Skeletal muscle satellite cell (primary cell): ENCODE data around the gene CSF2.
"Not testable (repeated sequence)": the region's sequence is repeated elsewhere in the genome, so short reads cannot be mapped to it uniquely, and the experiment has no call there.

Experiments used
- H3K27me3 ChIP-seq: 2 replicates; pipeline ENCODE4 v1.7.0; 2013; ENCODE audit warnings: low read length; ENCODE audit not compliant: control insufficient read depth, insufficient read depth
- H3K36me3 ChIP-seq: 2 replicates; pipeline ENCODE4 v1.7.0; 2013; ENCODE audit warnings: mild to moderate bottlenecking, control low read depth, low read length; ENCODE audit not compliant: insufficient read depth
- H3K4me1 ChIP-seq: 2 replicates; pipeline ENCODE4 v1.7.0; 2013; ENCODE audit warnings: low read length; ENCODE audit not compliant: control insufficient read depth, insufficient read depth
- H3K4me2 ChIP-seq: 2 replicates; pipeline ENCODE4 v1.7.0; 2013; ENCODE audit warnings: mild to moderate bottlenecking, low read length
- H3K4me3 ChIP-seq: 2 replicates; pipeline ENCODE4 v1.7.0; 2013; ENCODE audit warnings: low read length
- H3K9ac ChIP-seq: 2 replicates; pipeline ENCODE4 v1.7.0; 2013; ENCODE audit warnings: mild to moderate bottlenecking, low read depth, low read length, moderate library complexity
- H3K9me3 ChIP-seq: replicated peaks from 2 replicates; pipeline ENCODE4 v1.7.0; 2013; ENCODE audit warnings: mild to moderate bottlenecking, control low read depth, low read length

The CSF2 gene

GRCh38 chr5:132105688-132106087 is 32.1 kb downstream of the CSF2 start:
- H3K9ac ChIP-seq: no peak overlapping the region
- no peak overlapping the region for H3K4me2 ChIP-seq
- no peaks in the 10 kb centered on the region for H3K27me3 ChIP-seq
- H3K4me3 ChIP-seq: no peak overlapping the region
- H3K4me1 ChIP-seq: peaks cover 30% of the 10 kb centered on the region
- no peaks in the 10 kb centered on the region for H3K36me3 ChIP-seq
- no peaks in the 10 kb centered on the region for H3K9me3 ChIP-seq

GRCh38 chr5:132108495-132108894 is 34.9 kb downstream of the CSF2 start:
- not testable (repeated sequence) for H3K27me3 ChIP-seq, H3K36me3 ChIP-seq, H3K4me2 ChIP-seq, H3K9me3 ChIP-seq, H3K9ac ChIP-seq, H3K4me3 ChIP-seq
- peaks cover 23% of the 10 kb centered on the region for H3K4me1 ChIP-seq

- not testable (repeated sequence) for H3K4me2 ChIP-seq, H3K9ac ChIP-seq, H3K9me3 ChIP-seq, H3K36me3 ChIP-seq, H3K27me3 ChIP-seq, H3K4me3 ChIP-seq
- H3K4me1 ChIP-seq: peaks cover 18% of the 10 kb centered on the region
Observed at GRCh38 chr5:132108957-132109356, 35.4 kb downstream of the CSF2 start.

- H3K4me3 ChIP-seq: no peak overlapping the region
- no peak overlapping the region for H3K4me2 ChIP-seq
- no peaks in the 10 kb centered on the region for H3K9me3 ChIP-seq
- H3K9ac ChIP-seq: no peak overlapping the region
- H3K36me3 ChIP-seq: no peaks in the 10 kb centered on the region
- H3K4me1 ChIP-seq: peaks cover 12% of the 10 kb centered on the region
- no peaks in the 10 kb centered on the region for H3K27me3 ChIP-seq
Observed at GRCh38 chr5:132109494-132110053, 36.0 kb downstream of the CSF2 start.

- no peaks in the 10 kb centered on the region for H3K9me3 ChIP-seq
- no peak overlapping the region for H3K4me2 ChIP-seq
- no peak overlapping the region for H3K4me3 ChIP-seq
- no peaks in the 10 kb centered on the region for H3K36me3 ChIP-seq
- no peaks in the 10 kb centered on the region for H3K27me3 ChIP-seq
- peaks cover 7% of the 10 kb centered on the region for H3K4me1 ChIP-seq
- H3K9ac ChIP-seq: no peak overlapping the region
Observed at GRCh38 chr5:132110195-132110594, 36.6 kb downstream of the CSF2 start.

GRCh38 chr5:132110930-132111329 is 37.3 kb downstream of the CSF2 start:
- Histone ChIP-seq H3K9ac (no peak overlapping the region), H3K4me2 (no peak overlapping the region), H3K36me3 (no peaks in the 10 kb centered on the region), H3K4me3 (no peak overlapping the region), H3K4me1 (peaks cover 7% of the 10 kb centered on the region), H3K9me3 (no peaks in the 10 kb centered on the region), H3K27me3 (no peaks in the 10 kb centered on the region)

- Histone ChIP-seq H3K36me3 (no peaks in the 10 kb centered on the region), H3K4me2 (no peak overlapping the region), H3K27me3 (no peaks in the 10 kb centered on the region), H3K9me3 (no peaks in the 10 kb centered on the region), H3K4me3 (no peak overlapping the region), H3K4me1 (peaks cover 7% of the 10 kb centered on the region), H3K9ac (no peak overlapping the region)
Observed at GRCh38 chr5:132112111-132112510, 38.5 kb downstream of the CSF2 start.

- no peaks in the 10 kb centered on the region for H3K9me3 ChIP-seq
- no peak overlapping the region for H3K9ac ChIP-seq
- no peak overlapping the region for H3K4me3 ChIP-seq
- no peaks in the 10 kb centered on the region for H3K36me3 ChIP-seq
- peaks cover 7% of the 10 kb centered on the region for H3K4me1 ChIP-seq
- no peaks in the 10 kb centered on the region for H3K27me3 ChIP-seq
- no peak overlapping the region for H3K4me2 ChIP-seq
Observed at GRCh38 chr5:132114150-132115121, 40.8 kb downstream of the CSF2 start.

- Histone ChIP-seq H3K9ac (no peak overlapping the region), H3K27me3 (no peaks in the 10 kb centered on the region), H3K4me3 (no peak overlapping the region), H3K4me2 (no peak overlapping the region), H3K36me3 (no peaks in the 10 kb centered on the region), H3K4me1 (peaks cover 7% of the 10 kb centered on the region), H3K9me3 (no peaks in the 10 kb centered on the region)
Observed at GRCh38 chr5:132115375-132115774, 41.8 kb downstream of the CSF2 start.

GRCh38 chr5:132116072-132116471 is 42.5 kb downstream of the CSF2 start:
- no peak overlapping the region for H3K4me3 ChIP-seq

GRCh38 chr5:132116909-132117489 is 43.4 kb downstream of the CSF2 start:
- not testable (repeated sequence) for H3K9ac ChIP-seq, H3K27me3 ChIP-seq, H3K36me3 ChIP-seq, H3K4me1 ChIP-seq, H3K9me3 ChIP-seq, H3K4me3 ChIP-seq, H3K4me2 ChIP-seq

More at GRCh38 chr5:132116072-132116471, 42.5 kb downstream of the CSF2 start:
- Histone ChIP-seq H3K27me3 (no peaks in the 10 kb centered on the region), H3K4me1 (peaks cover 3% of the 10 kb centered on the region), H3K9ac (no peak overlapping the region), H3K4me2 (no peak overlapping the region), H3K9me3 (no peaks in the 10 kb centered on the region), H3K36me3 (no peaks in the 10 kb centered on the region)
